BE2C (cell line): ENCODE data around the gene STUM.
A peak's percentile ranks its signal among the peaks of the same experiment; 100 is the strongest.

Experiments
- DNase-seq: peaks from one replicate; pipeline ENCODE4 v3.0.0-alpha.2; 2020
- H3K27me3 ChIP-seq: fragments of 250-450 bp; sonication (Bioruptor Pico); 2 replicates; pipeline ENCODE4 v1.5.1; 2020; ENCODE audit warnings: mild to moderate bottlenecking
- H3K36me3 ChIP-seq: fragments of 250-450 bp; sonication (Bioruptor Pico); 2 replicates; pipeline ENCODE4 v1.5.1; 2020; ENCODE audit warnings: mild to moderate bottlenecking
- H3K4me1 ChIP-seq: fragments of 250-450 bp; sonication (Bioruptor Pico); 2 replicates; pipeline ENCODE4 v1.5.1; 2020
- H3K4me3 ChIP-seq: 2 replicates; pipeline ENCODE4 v1.5.1; 2011; ENCODE audit warnings: low read depth, low read length
- H3K9me3 ChIP-seq: fragments of 250-450 bp; sonication (Bioruptor Pico); 2 replicates; pipeline ENCODE4 v1.5.1; 2020
- CTCF ChIP-seq: IDR thresholded peaks from 2 replicates; pipeline ENCODE4 v1.5.1; 2012; ENCODE audit warnings: mild to moderate bottlenecking, low read depth, low read length

Gene STUM

GRCh38 chr1:226547754-226548191 lies 791 bp upstream of the STUM start:
- no peaks in the 10 kb centered on the region for H3K9me3 ChIP-seq
- no peaks in the 10 kb centered on the region for H3K36me3 ChIP-seq
- H3K4me1 ChIP-seq = peaks cover 6% of the 10 kb centered on the region
- peak; percentile 87 for DNase-seq
- TF ChIP-seq CTCF = peak; percentile 100
- peaks cover 32% of the 10 kb centered on the region for H3K27me3 ChIP-seq
- H3K4me3 ChIP-seq = no peak overlapping the region

GRCh38 chr1:226549094-226549936 lies 751 bp downstream of the STUM start:
- H3K4me1 ChIP-seq = peaks cover 6% of the 10 kb centered on the region
- no peak for TF ChIP-seq CTCF
- DNase-seq = no peak
- H3K27me3 ChIP-seq = peaks cover 35% of the 10 kb centered on the region
- H3K4me3 ChIP-seq = peak overlapping the region; percentile 8; the same call in 1 of the 2 replicates
- no peaks in the 10 kb centered on the region for H3K36me3 ChIP-seq
- H3K9me3 ChIP-seq = no peaks in the 10 kb centered on the region

DNA sequence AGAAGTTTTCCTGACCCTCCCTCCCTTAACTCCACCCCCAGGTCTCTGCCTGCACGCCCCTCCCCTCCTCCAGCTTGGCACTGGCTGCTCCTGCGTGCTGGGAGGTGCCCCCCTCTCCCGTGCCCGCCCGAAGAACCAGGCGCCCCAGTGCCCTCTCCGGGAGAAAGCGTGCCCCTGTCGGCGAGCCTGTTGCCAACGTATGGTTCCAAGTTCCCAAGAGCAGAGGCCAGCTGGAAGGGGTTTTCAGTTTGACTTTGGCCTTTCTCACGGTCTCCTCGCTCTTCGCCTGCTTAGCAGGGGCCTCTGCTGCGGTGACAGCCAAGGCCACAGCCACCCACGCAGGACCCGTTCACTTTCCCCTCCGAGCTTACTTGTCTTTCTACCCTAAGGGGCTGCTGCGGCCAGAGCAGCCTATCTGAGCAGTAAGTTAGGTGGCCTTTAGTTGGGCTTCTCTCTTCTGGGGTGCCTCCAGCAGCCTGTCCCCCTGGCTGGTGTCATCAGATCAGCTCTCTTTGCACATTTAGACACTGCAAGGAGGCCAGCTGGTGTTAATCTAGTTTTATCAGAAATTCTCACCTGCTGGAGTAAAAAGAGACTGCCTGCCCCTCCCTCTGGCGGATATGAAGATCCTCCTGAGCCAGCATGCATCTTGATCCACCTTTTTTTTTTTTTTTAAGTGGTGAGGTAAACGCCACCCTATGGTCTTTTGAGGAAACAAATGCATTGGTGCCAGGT lies 1.5 kb downstream of the STUM start:
- no peak for DNase-seq

DNA sequence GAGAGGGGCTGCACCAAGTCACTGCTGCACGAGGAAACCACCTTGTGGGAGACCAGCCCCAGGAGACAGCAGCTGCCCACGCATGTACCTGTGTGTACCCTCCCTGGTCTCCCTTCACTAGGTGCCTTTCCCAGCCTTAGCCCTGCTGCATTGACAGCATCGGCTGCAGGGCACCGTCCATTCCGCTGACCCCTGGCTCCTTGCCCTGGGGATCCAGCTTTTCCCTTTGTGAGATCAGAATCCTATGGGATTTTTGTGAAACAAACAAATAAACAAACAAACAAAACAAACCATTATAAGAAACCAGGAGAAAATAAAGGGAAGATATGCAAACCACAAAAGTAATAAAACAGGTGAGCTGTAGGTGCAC lies 2.1 kb downstream of the STUM start:
- no peak for TF ChIP-seq CTCF
- Histone ChIP-seq H3K4me3 (no peak overlapping the region), H3K36me3 (no peaks in the 10 kb centered on the region), H3K27me3 (peaks cover 43% of the 10 kb centered on the region), H3K4me1 (peaks cover 6% of the 10 kb centered on the region), H3K9me3 (no peaks in the 10 kb centered on the region)
- DNase-seq = no peak

More for the DNA sequence above, 1.5 kb downstream of the STUM start:
- peaks cover 43% of the 10 kb centered on the region for H3K27me3 ChIP-seq
- no peaks in the 10 kb centered on the region for H3K9me3 ChIP-seq
- no peak for TF ChIP-seq CTCF
- H3K36me3 ChIP-seq = no peaks in the 10 kb centered on the region
- peaks cover 6% of the 10 kb centered on the region for H3K4me1 ChIP-seq
- no peak overlapping the region for H3K4me3 ChIP-seq

GRCh38 chr1:226551299-226551698 lies 2.7 kb downstream of the STUM start:
- H3K9me3 ChIP-seq = no peaks in the 10 kb centered on the region
- no peaks in the 10 kb centered on the region for H3K36me3 ChIP-seq
- peaks cover 6% of the 10 kb centered on the region for H3K4me1 ChIP-seq
- H3K27me3 ChIP-seq = peaks cover 47% of the 10 kb centered on the region
- TF ChIP-seq CTCF = no peak
- no peak overlapping the region for H3K4me3 ChIP-seq
- peak; percentile 36 for DNase-seq

DNA sequence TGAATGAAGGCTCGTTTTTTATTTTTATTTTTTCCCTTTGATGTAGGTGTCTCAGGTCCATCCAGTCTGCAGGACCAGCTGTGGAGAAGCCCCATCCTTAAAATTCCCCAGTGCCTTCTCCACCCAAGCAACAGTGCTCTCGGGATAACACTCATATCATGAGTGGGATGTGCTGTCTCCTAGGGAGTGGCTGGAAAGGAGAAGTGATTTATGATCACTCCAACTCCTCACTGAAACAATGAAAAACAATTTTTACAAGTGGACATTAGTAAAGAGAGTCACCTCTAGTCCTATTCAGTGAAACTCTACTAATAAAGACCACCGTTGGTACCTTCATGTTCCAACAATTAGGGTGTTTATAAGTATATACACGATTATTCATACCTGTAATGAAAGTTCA lies 3.5 kb downstream of the STUM start:
- no peak for TF ChIP-seq CTCF
- Histone ChIP-seq H3K9me3 (no peaks in the 10 kb centered on the region), H3K4me3 (no peak overlapping the region), H3K36me3 (no peaks in the 10 kb centered on the region), H3K27me3 (peaks cover 49% of the 10 kb centered on the region), H3K4me1 (peaks cover 6% of the 10 kb centered on the region)
- no peak for DNase-seq
